HG02981 (cell line): ENCODE results near the gene ACOX3.
"Not testable (repeated sequence)": the region's sequence is repeated elsewhere in the genome, so short reads cannot be mapped to it uniquely, and the experiment has no call there.

Source experiments
- ATAC-seq: cut with Tn5 transposase; IDR thresholded peaks from one replicate; pipeline ENCODE4 v1.9.1; 2021; ENCODE audit warnings: mild to moderate bottlenecking, moderate library complexity; ENCODE audit not compliant: unreplicated experiment

ACOX3 gene

DNA sequence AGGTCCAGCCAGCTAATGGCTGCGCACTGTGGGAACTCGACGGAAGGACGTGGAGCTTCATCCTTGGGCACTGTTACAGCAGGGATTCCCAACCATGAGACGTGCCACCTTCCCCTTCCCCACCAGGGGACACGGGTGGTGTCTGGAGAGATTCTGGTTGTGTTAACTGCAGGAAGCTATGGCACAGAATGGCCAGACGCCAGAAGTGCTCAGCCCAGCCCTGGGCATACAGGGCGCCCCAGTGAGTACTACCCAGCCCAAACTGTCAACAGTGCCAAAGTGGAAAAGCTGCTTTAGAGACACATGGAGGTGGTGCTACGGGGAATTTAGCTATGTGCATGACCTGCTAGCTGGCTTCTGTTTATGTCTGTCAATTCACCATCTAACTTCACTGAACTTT lies 32.8 kb downstream of the ACOX3 start:
- no peak for ATAC-seq

GRCh38 chr4:8407316-8407715 lies 33.2 kb downstream of the ACOX3 start:
- no peak for ATAC-seq

- ATAC-seq: not testable (repeated sequence)
These were observed 33.6 kb downstream of the ACOX3 start for GRCh38 chr4:8406887-8407286.

DNA sequence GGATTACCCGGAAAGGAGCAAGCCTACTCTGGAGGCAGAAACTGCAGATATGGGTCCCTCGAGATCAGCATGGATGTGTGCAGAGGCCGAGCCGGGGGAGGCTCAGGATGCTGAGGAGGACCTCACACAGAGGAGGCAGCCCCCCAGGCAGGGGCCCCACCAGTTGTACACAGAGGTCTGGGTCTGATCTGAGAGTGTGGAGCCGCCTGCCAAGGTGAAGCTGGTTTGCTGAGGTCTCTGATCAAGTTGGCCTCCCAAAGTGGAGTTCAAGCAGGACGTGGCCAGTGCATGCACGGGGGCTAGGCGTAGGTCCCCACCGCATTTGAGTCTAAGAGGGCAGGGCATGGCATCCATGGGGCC lies 35.0 kb downstream of the ACOX3 start:
- ATAC-seq: no peak

GRCh38 chr4:8404791-8405515 lies 35.6 kb downstream of the ACOX3 start:
- ATAC-seq: no peak

DNA sequence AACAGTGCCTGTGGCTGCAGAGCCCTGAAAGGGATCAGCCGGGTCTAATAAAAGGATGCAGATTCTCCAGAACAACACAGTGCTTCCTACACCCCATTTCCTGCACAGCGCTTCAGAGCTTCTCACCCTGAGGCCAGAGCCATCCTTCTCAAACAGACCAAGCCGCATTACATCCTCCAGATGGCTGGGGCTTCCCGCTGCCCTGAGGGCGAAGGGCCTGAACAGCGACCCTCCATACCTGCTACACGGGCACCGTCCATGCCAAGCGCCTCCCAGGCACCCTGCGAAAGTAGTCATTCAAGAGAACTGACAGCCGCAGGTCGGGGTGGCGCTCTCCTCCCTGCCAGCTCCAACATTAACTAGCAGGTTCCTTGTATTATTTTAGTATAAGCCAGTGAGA lies 36.5 kb downstream of the ACOX3 start:
- no peak for ATAC-seq

GRCh38 chr4:8403173-8403753 lies 37.3 kb downstream of the ACOX3 start:
- no peak for ATAC-seq

GRCh38 chr4:8402640-8403039 lies 37.9 kb downstream of the ACOX3 start:
- ATAC-seq: no peak

DNA sequence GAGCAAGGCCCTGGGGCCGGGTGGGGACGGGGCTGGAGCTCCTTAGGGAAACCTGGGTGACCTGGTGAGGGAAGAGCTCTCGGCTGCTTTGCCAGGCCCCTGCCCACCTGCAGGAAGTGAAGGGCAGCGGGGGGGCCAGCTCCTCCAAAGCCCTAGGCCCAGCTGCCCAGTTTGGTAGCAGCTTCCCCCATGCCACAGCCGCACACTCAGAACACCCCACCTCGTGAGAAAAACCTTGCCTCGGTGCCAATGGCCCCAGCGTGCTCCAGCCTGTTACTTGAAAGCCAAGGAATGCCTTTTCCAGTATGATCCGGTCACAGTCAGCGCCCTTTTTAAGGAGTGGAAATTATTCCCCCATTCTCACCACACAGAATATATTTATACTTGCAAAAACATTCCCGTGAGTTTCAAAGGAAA lies 38.3 kb downstream of the ACOX3 start:
- no peak for ATAC-seq

DNA sequence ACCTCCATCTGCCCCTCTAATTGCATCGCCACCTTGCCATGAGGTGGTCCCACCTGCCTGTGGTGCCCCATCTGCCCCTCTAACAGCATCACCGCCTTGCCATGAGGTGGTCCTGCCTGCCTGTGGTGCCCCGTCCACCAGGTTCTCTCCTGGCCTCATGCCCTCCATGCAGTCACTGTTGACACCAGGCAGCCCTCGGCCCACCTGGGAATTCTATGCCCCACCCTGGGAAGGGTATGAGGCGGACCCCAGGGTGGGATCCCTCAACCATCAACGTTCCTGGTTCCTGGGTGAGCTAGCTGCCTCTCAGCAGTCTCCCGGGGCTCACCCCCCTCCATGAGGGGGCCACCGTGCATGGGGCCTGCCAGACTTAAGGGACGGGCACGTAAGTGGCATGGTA lies 38.9 kb downstream of the ACOX3 start:
- no peak for ATAC-seq

DNA sequence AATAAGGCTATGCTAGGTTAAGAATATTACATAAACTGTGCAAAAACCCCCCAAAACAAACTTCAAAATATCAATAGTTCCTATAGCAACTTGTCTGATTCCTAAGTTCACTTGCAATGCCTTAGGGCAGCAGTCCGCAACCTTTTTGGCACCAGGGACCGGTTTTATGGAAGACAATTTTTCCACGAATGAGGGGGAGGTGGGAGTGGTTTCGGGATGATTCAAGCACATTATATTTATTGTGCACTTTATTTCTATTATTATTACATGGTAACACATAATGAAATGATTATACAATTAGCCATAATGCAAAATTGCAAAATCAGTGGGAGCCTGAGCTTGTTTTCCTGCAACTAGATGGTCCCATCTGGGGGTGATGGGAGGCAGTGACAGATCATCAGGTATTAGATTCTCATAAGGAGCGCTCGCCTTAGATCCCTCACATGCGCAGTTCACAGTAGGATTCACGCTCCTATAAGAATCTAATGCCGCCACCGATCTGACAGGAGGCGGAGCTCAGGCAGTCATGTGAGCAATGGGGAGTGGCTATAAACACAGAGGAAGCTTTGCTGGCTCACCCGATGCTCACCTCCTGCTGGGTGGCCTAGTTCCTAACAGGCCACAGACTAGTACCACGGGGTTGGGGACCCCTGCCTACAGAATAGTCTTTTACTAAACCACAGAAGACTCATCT lies 39.7 kb downstream of the ACOX3 start:
- ATAC-seq: no peak

DNA sequence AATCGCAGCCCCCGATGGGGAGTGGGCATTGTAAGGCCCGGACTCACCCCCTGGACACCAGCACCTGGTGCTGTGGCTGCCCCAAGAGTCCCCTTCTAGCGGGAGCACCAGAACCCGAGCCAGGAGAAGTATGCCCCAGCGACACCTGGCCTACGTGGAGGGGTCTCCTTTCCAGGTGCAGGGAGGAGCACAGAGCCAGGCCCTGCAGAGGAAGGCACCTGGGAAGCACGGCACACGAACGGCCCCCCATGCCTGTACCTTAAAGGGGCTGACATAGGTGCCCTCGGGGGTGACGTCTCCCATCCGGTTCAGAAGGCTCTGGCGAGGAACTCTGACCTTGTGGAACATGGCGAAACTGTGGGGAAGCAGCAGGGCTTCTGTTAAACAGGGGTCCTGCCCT lies 41.2 kb downstream of the ACOX3 start:
- no peak for ATAC-seq

GRCh38 chr4:8398347-8398746 lies 42.2 kb downstream of the ACOX3 start:
- no peak for ATAC-seq

DNA sequence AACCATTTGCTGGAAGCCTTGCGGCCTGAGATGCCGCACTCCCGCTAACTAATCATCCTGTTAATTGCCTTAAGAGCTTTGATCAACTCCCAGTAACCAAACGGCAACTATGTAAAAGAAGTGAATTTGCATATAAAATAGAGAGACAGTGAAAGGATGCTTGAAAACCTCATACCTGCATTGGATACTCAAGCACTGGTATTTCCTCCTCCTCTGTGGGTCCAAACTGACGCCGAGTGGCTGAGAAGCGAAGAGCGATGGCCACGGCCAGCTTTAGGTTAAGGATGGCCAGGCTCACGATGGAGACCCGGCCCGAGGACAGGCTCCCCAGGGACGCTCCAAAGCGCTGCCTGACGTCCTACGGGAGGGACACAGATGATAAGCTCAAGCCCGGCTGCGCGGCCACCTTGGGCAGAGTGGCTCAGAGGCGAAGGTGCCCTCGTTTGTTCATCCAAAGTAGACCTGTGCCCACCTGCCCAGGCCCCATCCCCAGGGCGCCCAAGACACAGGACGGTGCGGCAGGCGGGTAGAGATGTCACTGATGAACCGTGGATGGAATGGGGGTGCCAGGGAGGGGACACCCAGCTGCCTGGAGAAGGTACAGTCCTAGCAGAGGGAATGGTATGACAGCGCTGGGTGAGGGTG lies 43.6 kb downstream of the ACOX3 start:
- no peak for ATAC-seq

- no peak for ATAC-seq
These were observed 44.8 kb downstream of the ACOX3 start for GRCh38 chr4:8395504-8396296.

DNA sequence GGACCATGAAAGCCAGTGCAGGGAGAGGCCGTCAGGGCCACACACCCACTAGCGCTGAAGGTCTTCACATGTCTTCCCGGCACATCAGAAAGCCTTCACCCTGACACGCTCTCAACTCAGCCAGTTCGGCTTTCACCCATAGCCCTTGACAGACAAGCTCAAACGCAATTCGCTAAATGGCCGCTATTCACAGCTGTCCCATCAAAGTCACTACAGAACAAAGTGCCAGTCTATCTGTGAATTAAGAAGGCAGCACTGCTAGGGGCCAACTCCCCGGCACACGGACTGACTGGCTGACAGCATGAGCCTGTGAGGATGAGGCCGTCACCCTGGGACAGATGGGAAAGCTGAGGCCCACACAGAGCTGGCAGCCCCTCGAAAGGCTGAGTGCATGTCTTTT lies 45.7 kb downstream of the ACOX3 start:
- no peak for ATAC-seq

- ATAC-seq: no peak
These were observed 46.4 kb downstream of the ACOX3 start for GRCh38 chr4:8394061-8394519.

- ATAC-seq: no peak
These were observed 46.9 kb downstream of the ACOX3 start for GRCh38 chr4:8393593-8394038.

DNA sequence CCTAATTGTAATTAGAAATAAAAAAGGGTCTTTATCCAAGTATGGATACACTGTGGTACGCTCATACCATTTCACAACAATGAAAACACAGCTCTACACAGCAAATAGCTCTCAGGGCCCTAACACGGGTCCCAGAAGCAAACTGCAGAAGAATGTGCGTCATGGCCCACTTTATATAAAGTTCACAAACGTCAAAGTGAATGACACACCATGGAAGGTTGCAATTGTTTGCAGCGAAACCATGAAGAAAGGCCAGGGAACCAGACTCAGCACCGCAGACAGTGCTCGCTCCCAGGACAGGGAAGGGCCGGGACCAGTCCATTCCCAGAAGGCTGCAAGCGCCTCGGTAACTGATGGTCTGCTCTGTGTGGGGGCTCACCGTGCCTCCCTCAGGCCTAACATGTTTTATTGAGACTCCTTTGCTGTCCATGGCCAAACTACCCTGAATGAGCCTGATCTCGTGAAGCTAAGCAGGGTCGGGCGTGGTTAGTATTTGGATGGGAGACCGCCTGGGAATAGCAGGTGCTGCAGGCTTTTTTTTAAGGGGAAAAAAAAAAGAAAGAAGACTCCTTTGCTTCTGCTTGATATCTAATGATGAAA lies 47.8 kb downstream of the ACOX3 start:
- ATAC-seq: no peak

DNA sequence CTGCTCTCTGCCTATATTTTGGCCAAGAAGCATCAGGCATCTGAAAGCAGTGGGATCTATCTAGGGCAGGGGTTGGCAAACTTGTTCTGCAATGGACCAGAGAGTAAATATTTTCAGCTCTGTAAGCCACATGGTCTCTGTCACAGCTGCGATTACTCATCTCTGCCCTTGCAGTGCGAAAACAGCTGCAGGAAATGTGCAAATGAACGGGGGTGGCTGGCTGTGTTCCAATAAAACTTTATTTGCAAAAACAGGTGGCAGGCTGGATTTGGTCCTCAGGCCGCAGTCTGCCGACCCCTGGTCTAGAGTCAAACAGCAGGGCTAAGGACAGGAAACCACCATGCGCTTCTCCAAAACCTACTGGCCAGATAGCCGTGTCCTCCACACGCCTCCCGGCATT lies 48.6 kb downstream of the ACOX3 start:
- ATAC-seq: peak; percentile 85
